H4 (cell line): Measurements from ENCODE around the gene ARHGEF39. TPM values are rescaled to one million over a fixed set of nuclear protein-coding genes. Genes with fewer than 3 reads are reported as not detected.
"Not testable (repeated sequence)": the region's sequence is repeated elsewhere in the genome, so short reads cannot be mapped to it uniquely, and the experiment has no call there.

Source experiments
- DNase-seq: peaks from one replicate; pipeline ENCODE4 v3.0.0-alpha.2; 2015; ENCODE audit warnings: low spot score
- total RNA-seq: library from RNA; depleted of rRNA; stranded (reverse); fragments of >200 nt; shearing (Covaris generic); gene quantifications from 2 replicates; pipeline ENCODE4 v1.2.3, GENCODE V29; 2014

ARHGEF39 gene
- total RNA-seq, 1 experiment from 2014 or later: 16.9 TPM

GRCh38 chr9:35651956-35652828, 12.8 kb downstream of the ARHGEF39 start:
- DNase-seq: no peak

GRCh38 chr9:35650341-35651158, 14.4 kb downstream of the ARHGEF39 start, which contains the start of gene SIT1:
TSS of gene SIT1 (minus strand) at chr9:35650931. CDS start at chr9:35650853, 78 bp downstream.
- DNase-seq: no peak

GRCh38 chr9:35649431-35650340, 15.3 kb downstream of the ARHGEF39 start:
- DNase-seq: no peak

- DNase-seq: peak; percentile 84
Observed at GRCh38 chr9:35646533-35647265, 18.3 kb downstream of the ARHGEF39 start.

GRCh38 chr9:35646153-35646532, 18.9 kb downstream of the ARHGEF39 start:
- no peak for DNase-seq

- DNase-seq: not testable (repeated sequence)
Observed at GRCh38 chr9:35645736-35646135, 19.3 kb downstream of the ARHGEF39 start.

- no peak for DNase-seq
Observed at GRCh38 chr9:35643046-35643445, 21.9 kb downstream of the ARHGEF39 start.

- DNase-seq: not testable (repeated sequence)
Observed at GRCh38 chr9:35641478-35641877, 23.5 kb downstream of the ARHGEF39 start.

GRCh38 chr9:35640431-35640830, 24.6 kb downstream of the ARHGEF39 start:
- DNase-seq: not testable (repeated sequence)

- no peak for DNase-seq
Observed at GRCh38 chr9:35639631-35640030, 25.4 kb downstream of the ARHGEF39 start.

- not testable (repeated sequence) for DNase-seq
Observed at GRCh38 chr9:35639225-35639624, 25.8 kb downstream of the ARHGEF39 start.

GRCh38 chr9:35638751-35639150, 26.2 kb downstream of the ARHGEF39 start:
- not testable (repeated sequence) for DNase-seq

- not testable (repeated sequence) for DNase-seq
Observed at GRCh38 chr9:35637427-35637955, 27.5 kb downstream of the ARHGEF39 start.

GRCh38 chr9:35636877-35637246, 28.1 kb downstream of the ARHGEF39 start:
- DNase-seq: not testable (repeated sequence)

GRCh38 chr9:35636135-35636876, 28.7 kb downstream of the ARHGEF39 start:
- DNase-seq: no peak

GRCh38 chr9:35635730-35636129, 29.3 kb downstream of the ARHGEF39 start:
- no peak for DNase-seq

GRCh38 chr9:35629597-35629996, 35.4 kb downstream of the ARHGEF39 start:
- no peak for DNase-seq

- DNase-seq: no peak
Observed at GRCh38 chr9:35628389-35628991, 36.5 kb downstream of the ARHGEF39 start.

GRCh38 chr9:35627575-35627974, 37.4 kb downstream of the ARHGEF39 start:
- no peak for DNase-seq
